Hepatocyte (in vitro differentiated cells): ENCODE results near the gene ZNF484.

Source experiments
- CTCF ChIP-seq: fragments of 200-600 bp; sonication (generic); IDR thresholded peaks from 2 replicates; pipeline ENCODE4 v1.5.1; 2016; ENCODE audit warnings: antibody characterized with exemption, mild to moderate bottlenecking; ENCODE audit not compliant: poor library complexity
- EZH2 ChIP-seq: fragments of 200-600 bp; sonication (generic); IDR thresholded peaks from 2 replicates; pipeline ENCODE4 v1.6.1; 2016; ENCODE audit warnings: antibody characterized with exemption, mild to moderate bottlenecking, borderline replicate concordance

DNA sequence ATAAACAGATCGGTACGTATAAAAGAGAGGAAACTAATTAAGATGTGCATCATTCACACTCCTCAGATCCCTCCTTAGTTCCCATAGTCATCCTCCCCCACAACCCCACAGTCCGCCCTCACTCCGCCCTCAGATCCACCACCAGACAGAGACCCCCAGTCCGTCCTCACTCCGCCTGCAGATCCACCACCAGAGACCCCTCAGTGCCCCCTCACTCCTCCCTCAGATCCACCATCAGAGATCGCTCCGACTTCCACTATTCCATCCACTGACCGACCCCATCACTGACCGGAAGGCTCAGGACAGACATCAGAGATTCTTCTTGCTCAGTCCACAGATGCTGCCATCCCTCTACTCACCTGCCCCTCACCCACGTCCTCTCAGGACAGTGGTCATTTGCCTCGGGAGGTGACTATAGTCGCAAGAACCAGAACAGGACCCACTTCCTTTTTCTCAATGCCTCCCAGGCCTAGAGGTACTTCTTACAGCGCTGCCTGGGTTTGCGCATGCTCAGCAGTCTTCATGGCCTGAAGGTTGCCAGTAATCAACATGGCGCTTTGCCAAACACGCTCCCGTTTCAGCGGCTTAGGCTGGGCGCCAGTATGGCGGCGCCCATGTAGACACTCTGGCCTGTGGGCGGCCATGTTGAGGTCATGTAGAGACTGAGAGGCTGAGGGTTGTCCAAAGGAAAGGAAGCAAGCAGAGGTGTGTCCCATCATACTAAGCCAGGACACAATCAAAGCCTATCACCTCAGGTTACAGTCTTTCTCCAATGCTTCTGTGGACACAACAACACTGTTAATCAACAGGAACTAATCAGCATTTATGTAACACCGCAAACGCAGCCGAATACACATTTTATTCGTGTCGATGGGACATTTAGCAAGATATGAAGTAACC is at the start of gene ZNF484:
- TF ChIP-seq CTCF (no peak), EZH2 (no peak)
